Immature natural killer cell (primary cell): ENCODE data around the gene GTSE1. TPM values are rescaled to one million over a fixed set of nuclear protein-coding genes. Genes with fewer than 3 reads are reported as not detected.
"Not testable (repeated sequence)": the region's sequence is repeated elsewhere in the genome, so short reads cannot be mapped to it uniquely, and the experiment has no call there.

Source experiments
- DNase-seq, 3 donors: peaks; one replicate each; pipeline ENCODE4 v3.0.0; 2022; ENCODE audit warnings: mixed read lengths in 1 of 3
- H3K27ac Mint-ChIP-seq, 6 donors: one replicate each; pipeline ENCODE4 v1.8.0; 2020; ENCODE audit warnings: mixed read lengths in 6 of 6, mild to moderate bottlenecking in 5 of 6, inconsistent platforms in 4 of 6, moderate library complexity in 3 of 6
- H3K27me3 Mint-ChIP-seq, 3 donors: one replicate each; pipeline ENCODE4 v1.8.0; 2020 to 2021; ENCODE audit warnings: low read depth in 3 of 3, mild to moderate bottlenecking in 3 of 3, mixed read lengths in 3 of 3, moderate library complexity in 3 of 3, inconsistent platforms in 1 of 3
- H3K36me3 Mint-ChIP-seq, 3 donors: one replicate each; pipeline ENCODE4 v1.8.0; 2020; ENCODE audit warnings: mixed read lengths in 3 of 3, inconsistent platforms in 2 of 3, mild to moderate bottlenecking in 2 of 3
- H3K4me1 Mint-ChIP-seq, 2 donors: one replicate each; pipeline ENCODE4 v1.8.0; 2020; ENCODE audit warnings: inconsistent platforms in 2 of 2, mild to moderate bottlenecking in 2 of 2, mixed read lengths in 2 of 2, moderate library complexity in 1 of 2
- H3K4me3 Mint-ChIP-seq, 5 donors: one replicate each; pipeline ENCODE4 v1.8.0; 2020; ENCODE audit warnings: mild to moderate bottlenecking in 5 of 5, mixed read lengths in 5 of 5, inconsistent platforms in 3 of 5, moderate library complexity in 3 of 5
- H3K9me3 Mint-ChIP-seq, 6 donors: one replicate each; pipeline ENCODE4 v1.8.0; 2020; ENCODE audit warnings: mild to moderate bottlenecking in 6 of 6, mixed read lengths in 6 of 6, inconsistent platforms in 4 of 6, moderate library complexity in 3 of 6
- polyA plus RNA-seq, 3 donors: library from polyadenylated mRNA; unstranded; fragments of 300-500 nt; fragmentation: Illumina TruSeq; gene quantifications; one replicate each; pipeline ENCODE4 v1.2.3, GENCODE V29; 2021

GTSE1 gene
- polyA plus RNA-seq, 3 donors from 2014 or later = 0.50 to 0.71 TPM; not detected in 1

DNA sequence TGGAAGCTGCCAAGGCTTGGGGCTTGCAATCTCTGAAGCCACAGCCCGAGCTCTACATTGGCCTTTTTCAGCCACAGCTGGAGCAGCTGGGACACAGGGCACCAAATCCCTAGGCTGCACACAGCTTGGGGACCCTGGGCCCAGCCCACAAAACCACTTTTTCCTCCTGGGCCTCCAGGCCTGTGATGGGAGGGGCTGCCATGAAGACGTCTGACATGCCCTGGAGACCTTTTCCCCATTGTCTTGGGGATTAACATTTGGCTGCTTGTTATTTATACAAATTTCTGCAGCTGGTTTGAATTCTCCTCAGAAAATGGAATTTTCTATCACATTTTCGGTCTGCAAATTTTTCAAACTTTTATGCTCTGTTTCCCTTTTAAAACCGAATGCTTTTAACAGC, 31.0 kb upstream of the GTSE1 start:
- Mint-ChIP-seq H3K27ac (peak overlapping the region in 2 of 6 donors; percentile 62 to 70), H3K4me1 (peaks cover 73 to 82% of the 10 kb centered on the region in 2 donors), H3K36me3 (peaks cover 0 to 10% (median 3%) of the 10 kb centered on the region in 3 donors), H3K4me3 (peak overlapping the region; percentile 18 to 79 (median 41))
- not testable (repeated sequence) for H3K9me3 Mint-ChIP-seq, DNase-seq, H3K27me3 Mint-ChIP-seq

DNA sequence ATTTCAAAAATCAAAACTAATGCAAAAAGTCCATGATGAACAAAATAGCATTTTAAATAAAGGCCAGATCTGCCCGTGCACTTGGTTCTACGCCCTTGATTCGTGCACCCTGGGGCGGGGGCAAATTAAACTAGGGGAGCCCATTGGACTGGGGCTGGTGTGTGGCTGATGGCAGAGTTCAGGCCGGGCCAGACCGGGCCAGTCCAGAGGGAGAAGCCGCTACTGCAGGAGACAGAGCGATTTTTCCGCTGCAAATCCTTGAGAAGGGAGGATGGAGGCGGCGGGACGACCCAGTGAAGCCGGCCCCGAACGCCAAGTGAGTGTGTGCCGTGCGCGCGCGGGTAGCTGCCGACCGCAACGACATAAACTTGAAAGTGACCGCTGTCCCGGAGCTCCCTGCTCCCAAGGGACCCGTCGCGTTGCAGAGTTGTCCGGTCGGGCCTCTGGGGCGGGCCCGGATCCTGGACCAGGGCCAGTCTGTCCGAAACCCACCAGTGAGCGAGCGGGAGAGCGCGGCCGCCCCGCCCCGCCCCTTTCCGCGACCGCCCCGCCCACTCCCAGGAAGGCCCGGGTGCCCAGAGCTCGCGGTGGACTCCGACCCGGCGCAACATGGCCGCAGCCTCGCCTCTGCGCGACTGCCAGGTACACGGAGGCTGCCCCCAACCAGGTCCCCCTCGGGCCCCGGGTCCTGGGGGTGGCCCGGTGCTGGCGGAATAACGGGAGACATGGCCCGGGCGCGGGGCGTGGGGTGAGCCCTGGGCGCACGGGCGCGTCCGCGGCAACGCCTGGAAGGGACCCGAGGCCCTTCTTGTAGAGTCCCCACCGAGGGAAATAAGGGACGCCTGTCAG, 29.0 kb upstream of the GTSE1 start, which contains the start of gene TTC38:
Gene TTC38, plus strand, starts transcription at position 578 of the 849 bp plus-strand sequence. Its CDS starts 32 bp downstream, at position 610.
- Mint-ChIP-seq H3K4me3 (peak within 1 kb of the TSS; percentile 87 to 93 (median 93)), H3K4me1 (peaks cover 67 to 68% of the 10 kb centered on the region in 2 donors)

DNA sequence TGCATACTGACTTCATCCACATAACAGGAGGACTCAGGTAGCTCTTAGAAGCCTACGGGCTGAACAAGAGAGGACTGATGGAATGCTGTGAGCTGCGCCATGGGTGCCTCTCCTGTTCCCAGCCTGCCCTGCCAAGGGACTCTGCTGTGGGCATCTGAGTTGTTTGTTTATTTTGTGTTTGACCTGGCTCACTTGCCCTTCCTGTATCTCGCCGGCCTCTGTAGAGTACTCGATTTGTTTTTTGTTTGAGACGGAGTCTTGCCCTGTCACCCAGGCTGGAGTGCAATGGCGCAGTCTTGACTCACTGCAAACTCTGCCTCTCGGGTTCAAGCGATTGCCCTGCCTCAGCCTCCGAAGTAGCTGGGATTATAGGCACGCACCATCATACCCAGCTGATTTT, 27.1 kb upstream of the GTSE1 start:
- Mint-ChIP-seq H3K4me3 (peak overlapping the region; percentile 87 to 93 (median 93)), H3K4me1 (peaks cover 55 to 57% of the 10 kb centered on the region in 2 donors), H3K27ac (peak overlapping the region in 5 of 6 donors; percentile 29 to 88 (median 81))

More for the DNA sequence above, 29.0 kb upstream of the GTSE1 start, which contains the start of gene TTC38:
- Mint-ChIP-seq H3K27me3 (peaks cover 0 to 5% (median 4%) of the 10 kb centered on the region in 3 donors), H3K27ac (peak within 1 kb of the TSS; percentile 79 to 91 (median 86)), H3K9me3 (no peaks in the 10 kb centered on the region), H3K36me3 (peaks cover 0 to 10% (median 9%) of the 10 kb centered on the region in 3 donors)
- DNase-seq = peak; percentile 61 to 65 (median 62)

DNA sequence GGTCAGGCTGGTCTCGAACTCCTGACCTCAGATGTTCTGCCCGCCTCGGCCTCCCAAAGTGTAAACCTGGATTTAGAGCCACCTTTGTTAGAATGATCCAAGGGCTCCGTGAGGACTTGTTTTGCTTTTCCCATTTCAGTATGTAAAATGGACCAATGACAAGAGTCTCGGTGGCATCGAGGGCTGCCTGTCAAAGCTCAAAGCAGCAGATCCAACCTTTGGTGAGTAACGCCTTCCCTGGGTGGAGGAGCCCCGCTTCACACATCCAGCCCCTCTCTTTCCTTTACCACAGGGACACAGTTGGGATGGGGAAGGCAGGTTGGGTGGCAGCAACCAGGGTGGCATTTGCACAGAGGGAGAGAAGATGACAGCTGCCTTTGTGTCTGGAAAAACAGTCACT, 24.5 kb upstream of the GTSE1 start:
- peaks cover 50 to 54% of the 10 kb centered on the region in 2 donors for H3K4me1 Mint-ChIP-seq
- H3K27ac Mint-ChIP-seq = peak overlapping the region in 1 of 6 donors; percentile 34
- H3K36me3 Mint-ChIP-seq = peaks cover 14 to 38% (median 31%) of the 10 kb centered on the region in 3 donors
- no peak overlapping the region for H3K4me3 Mint-ChIP-seq
- no peak for DNase-seq
- peaks cover 0 to 5% (median 4%) of the 10 kb centered on the region in 3 donors for H3K27me3 Mint-ChIP-seq
- H3K9me3 Mint-ChIP-seq = no peaks in the 10 kb centered on the region

More for the DNA sequence above, 27.1 kb upstream of the GTSE1 start:
- peaks cover 0 to 5% (median 2%) of the 10 kb centered on the region in 3 donors for H3K27me3 Mint-ChIP-seq
- no peak for DNase-seq
- no peaks in the 10 kb centered on the region for H3K9me3 Mint-ChIP-seq
- peaks cover 0 to 19% (median 10%) of the 10 kb centered on the region in 3 donors for H3K36me3 Mint-ChIP-seq

DNA sequence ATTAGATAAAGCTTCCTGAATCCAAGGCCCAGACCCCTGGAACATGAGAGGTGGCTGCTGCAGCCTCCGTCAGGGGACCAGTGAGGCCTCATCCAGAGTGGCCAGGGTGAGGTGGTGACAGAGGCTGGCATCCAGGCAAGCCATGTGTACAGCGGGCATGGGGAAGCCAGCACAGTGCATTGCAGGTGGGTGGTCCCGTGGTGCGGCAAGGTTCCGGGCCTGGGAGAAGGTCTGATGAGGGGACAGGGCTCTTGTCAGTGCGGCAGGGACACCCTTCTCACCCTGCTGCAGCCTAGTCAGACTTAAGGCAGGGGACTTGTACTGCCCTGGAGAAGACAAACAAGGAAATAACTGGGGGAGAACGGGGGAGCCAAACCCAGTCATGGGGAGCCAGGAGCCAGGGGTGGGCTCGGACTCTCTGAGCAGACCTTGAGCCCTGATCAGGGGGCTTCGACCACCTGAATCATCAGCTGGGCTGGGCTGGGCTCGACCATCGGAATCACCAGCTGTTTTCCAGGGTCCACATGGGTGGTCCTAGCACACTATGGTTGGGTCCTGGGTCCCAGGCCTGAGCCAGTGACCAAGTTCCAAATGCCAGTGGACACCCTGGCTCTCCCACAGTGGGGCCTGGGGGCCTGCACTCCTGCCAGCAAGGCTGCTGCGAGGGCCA, 23.8 kb upstream of the GTSE1 start:
- Mint-ChIP-seq H3K4me1 (peaks cover 52 to 56% of the 10 kb centered on the region in 2 donors), H3K9me3 (no peaks in the 10 kb centered on the region), H3K4me3 (no peak overlapping the region), H3K27ac (peak overlapping the region in 2 of 6 donors; percentile 34 to 40), H3K36me3 (peaks cover 18 to 45% (median 38%) of the 10 kb centered on the region in 3 donors), H3K27me3 (peaks cover 0 to 7% (median 0%) of the 10 kb centered on the region in 3 donors)
- DNase-seq = no peak

DNA sequence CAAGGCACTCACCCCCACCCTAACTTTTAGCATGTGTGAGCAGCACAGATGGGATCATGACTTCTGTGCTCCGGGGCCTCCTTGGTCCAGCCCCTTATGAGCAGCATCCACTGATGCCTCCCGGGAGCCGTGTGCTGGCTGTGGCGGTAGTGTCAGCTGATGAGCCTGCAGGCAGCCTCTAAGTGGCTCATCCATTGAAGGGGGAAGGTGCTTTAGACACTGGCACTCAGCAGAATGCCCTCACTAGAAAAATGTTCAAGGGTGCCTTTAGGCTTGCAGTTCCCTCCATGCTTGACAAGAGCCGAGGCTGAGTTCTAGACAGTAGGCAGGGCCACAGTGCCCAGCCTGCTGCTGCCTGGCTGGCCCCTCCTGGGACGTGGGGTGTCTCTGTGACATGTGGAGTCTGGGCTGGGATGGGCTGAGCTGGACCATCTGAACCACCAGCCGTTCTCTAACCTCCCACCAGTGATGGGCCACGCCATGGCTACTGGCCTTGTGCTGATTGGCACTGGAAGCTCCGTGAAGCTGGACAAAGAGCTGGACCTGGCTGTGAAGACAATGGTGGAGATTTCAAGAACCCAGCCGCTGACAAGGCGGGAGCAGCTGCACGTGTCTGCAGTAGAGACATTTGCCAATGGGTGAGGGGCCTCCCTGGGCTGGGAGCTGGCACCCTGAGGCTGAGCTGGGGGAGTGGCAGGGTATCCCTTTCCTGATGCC, 23.1 kb upstream of the GTSE1 start:
- Mint-ChIP-seq H3K4me1 (peaks cover 53 to 59% of the 10 kb centered on the region in 2 donors), H3K9me3 (no peaks in the 10 kb centered on the region), H3K4me3 (no peak overlapping the region), H3K36me3 (peaks cover 20 to 52% (median 45%) of the 10 kb centered on the region in 3 donors), H3K27ac (peak overlapping the region in 1 of 6 donors; percentile 72), H3K27me3 (peaks cover 0 to 7% (median 0%) of the 10 kb centered on the region in 3 donors)
- DNase-seq = no peak

DNA sequence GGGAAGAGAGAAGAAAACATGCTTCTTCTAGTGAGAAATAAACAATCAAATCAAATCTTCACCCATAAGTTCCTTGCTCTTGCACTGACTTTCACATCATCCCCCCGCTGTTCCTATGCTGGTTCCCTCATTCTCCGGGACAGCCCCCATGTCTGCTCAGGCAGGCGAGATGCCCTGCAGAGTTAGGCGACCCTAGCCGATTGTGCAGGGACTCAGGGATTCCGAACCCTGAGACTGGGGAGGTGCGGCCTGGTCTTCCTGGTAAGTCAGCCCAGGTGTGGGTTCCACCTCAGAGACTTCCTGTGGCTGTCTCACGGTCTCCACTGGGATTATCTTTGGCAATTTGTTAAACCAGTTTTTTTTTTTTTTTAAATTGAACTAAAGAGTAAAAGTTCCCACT, 22.3 kb upstream of the GTSE1 start:
- peaks cover 0 to 7% (median 0%) of the 10 kb centered on the region in 3 donors for H3K27me3 Mint-ChIP-seq
- H3K4me3 Mint-ChIP-seq = no peak overlapping the region
- no peak overlapping the region for H3K27ac Mint-ChIP-seq
- no peak for DNase-seq
- no peaks in the 10 kb centered on the region for H3K9me3 Mint-ChIP-seq
- H3K4me1 Mint-ChIP-seq = peaks cover 55 to 59% of the 10 kb centered on the region in 2 donors
- peaks cover 20 to 58% (median 44%) of the 10 kb centered on the region in 3 donors for H3K36me3 Mint-ChIP-seq

DNA sequence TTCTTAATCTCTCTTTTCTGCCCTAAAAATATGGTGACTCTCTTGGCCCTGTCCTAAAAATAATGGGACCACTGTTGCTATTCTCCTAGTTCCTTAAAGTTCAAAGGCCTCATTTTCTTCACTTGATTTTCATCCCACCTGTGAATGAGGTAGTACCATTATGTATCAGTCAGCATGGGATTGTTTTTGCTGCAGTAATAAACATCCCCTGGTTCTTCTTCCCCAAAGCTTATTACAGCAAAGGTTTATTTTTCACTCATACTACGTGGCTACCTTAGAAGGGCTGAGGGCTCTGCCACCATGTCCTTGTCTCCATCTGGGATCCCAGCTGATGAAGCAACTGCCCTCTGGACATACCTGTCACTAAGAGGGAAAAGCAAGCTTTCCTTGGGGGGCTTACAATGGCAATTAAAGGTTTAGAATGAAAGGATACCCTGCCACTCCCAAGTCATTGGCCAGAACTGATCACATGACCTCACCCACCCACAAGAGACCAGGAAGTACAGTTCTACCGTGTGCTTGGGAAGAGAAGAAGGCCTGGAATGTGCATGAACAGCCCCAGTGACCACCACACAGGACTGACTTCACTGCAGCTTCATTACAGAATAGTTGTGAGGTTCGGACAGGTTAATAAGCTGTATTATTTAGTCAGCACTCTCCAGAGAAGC, 21.1 kb upstream of the GTSE1 start:
- no peak for DNase-seq
- Mint-ChIP-seq H3K9me3 (no peaks in the 10 kb centered on the region), H3K27me3 (peaks cover 0 to 6% (median 2%) of the 10 kb centered on the region in 3 donors), H3K27ac (peak overlapping the region; percentile 77 to 99 (median 92)), H3K36me3 (peaks cover 20 to 56% (median 35%) of the 10 kb centered on the region in 3 donors), H3K4me3 (peak overlapping the region; percentile 58 to 77 (median 66)), H3K4me1 (peaks cover 56 to 60% of the 10 kb centered on the region in 2 donors)

DNA sequence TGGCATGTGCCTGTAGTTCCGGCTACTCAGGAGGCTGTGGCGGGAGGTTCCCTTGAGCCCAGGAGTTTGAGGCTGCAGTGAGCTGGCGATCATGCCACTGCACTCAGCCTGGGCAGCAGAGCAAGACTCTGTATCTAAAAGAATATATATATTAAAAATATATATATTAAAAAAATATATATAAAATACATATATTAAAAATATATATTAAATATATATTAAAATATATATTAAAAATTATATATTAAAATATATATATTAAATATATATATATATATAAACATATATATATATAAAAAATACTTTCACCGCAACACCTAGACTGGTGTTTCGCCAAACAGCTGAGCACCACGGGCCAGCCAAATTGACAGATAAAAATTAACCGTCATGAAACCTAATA, 20.1 kb upstream of the GTSE1 start:
- peak overlapping the region; percentile 87 to 99 (median 93) for H3K27ac Mint-ChIP-seq
- no peaks in the 10 kb centered on the region for H3K9me3 Mint-ChIP-seq
- H3K36me3 Mint-ChIP-seq = peaks cover 23 to 61% (median 39%) of the 10 kb centered on the region in 3 donors
- no peak for DNase-seq
- peak overlapping the region; percentile 71 to 85 (median 77) for H3K4me3 Mint-ChIP-seq
- peaks cover 65 to 67% of the 10 kb centered on the region in 2 donors for H3K4me1 Mint-ChIP-seq
- peaks cover 6 to 13% (median 8%) of the 10 kb centered on the region in 3 donors for H3K27me3 Mint-ChIP-seq

DNA sequence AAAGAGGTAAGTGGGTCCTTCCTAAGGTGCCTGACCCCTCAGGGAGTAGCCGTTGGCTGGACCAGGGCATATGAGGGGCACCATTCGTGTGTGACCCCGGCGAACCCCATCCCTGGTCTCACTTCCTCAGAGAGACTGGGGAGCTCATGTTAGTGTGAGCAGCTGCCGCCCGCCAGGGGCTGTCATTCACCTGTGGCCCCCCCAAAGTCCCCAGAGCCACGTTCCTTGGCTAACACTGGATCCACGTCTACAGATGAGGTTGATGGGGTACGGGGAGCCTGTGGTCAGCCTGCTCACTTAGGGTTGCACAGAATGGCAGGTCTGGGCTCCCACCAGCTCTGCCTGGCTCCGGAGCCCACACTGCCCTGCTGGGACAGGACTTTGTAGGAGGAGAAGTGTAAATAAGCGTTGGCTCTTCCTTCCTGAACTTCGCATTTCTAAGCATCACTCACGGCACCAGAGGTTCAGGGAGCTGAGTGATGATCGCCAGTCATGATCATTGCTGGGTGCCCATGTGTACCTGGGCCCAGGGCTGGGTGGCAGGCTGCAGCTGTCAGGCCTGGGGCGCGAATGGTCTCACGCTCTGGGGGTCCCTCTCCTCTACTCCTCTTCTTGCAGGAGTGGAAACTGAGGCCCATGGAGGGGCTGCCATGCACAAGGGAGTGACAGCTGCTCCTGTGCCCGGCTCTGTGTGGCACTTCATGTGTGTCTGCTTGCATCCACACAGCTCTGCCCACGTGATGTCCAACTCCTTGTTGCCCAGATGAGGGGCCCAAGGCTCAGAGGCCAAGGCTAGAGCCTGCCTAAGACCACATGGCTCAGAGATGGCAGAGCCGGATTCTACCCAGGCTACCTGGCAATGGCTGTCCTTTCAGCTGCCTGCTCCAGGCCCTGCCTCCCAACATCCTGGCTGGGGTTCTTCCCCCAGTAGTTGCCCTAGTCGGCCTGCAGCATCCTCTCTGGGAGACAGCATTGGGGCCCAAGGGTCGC, 17.7 kb upstream of the GTSE1 start:
- H3K27ac Mint-ChIP-seq = peak overlapping the region; percentile 98 to 100 (median 99)
- no peaks in the 10 kb centered on the region for H3K9me3 Mint-ChIP-seq
- H3K36me3 Mint-ChIP-seq = peaks cover 25 to 70% (median 54%) of the 10 kb centered on the region in 3 donors
- DNase-seq = no peak
- peaks cover 8 to 15% (median 11%) of the 10 kb centered on the region in 3 donors for H3K27me3 Mint-ChIP-seq
- peak overlapping the region in 4 of 5 donors; percentile 73 to 98 (median 96) for H3K4me3 Mint-ChIP-seq
- H3K4me1 Mint-ChIP-seq = peaks cover 88 to 89% of the 10 kb centered on the region in 2 donors

DNA sequence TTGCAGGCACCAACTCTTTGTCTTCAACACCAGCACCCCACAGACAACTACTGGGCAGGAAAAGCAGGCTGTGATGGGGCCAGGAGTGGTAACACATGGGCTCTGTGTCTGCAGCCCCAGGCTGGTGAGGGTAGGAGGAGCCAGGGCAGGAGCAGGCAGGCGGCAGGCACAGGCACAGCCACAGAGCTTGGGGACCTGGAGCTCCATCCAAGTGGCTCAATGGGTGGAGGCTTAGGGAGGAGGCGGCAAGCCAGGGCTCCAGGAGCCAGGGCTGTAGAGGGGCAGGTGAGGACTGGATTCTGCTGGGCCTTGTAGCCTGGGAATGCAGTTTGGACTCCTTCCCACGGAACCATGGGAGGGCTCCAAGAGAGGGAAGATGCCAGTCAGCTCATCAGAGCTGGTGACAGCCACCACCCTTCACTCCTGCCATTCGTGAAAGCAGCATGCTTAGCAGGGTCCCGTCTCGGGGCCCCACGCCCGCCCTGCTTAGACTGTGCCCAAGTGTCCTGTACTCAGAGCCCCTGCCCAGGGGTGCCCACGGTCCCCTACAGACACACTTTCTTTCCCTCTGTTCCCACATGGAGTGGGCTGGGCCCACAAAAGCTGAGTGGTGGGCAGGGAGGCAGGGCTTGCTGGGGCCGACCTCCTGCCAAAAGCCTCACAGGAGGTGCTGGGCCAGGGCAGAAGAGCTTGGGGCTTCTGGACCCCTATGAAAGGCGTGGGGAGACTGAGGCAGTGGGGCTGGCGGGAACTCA, 16.4 kb upstream of the GTSE1 start:
- Mint-ChIP-seq H3K27me3 (peaks cover 8 to 18% (median 11%) of the 10 kb centered on the region in 3 donors), H3K4me1 (peaks cover 95 to 98% of the 10 kb centered on the region in 2 donors), H3K27ac (peak overlapping the region; percentile 98 to 100 (median 99)), H3K36me3 (peaks cover 32 to 70% (median 58%) of the 10 kb centered on the region in 3 donors), H3K9me3 (no peaks in the 10 kb centered on the region), H3K4me3 (peak overlapping the region; percentile 93 to 98 (median 97))
- DNase-seq = peak in 2 of 3 donors; percentile 22 to 31
